H9 (cell line): ENCODE data around the gene EPN3. TPM values are rescaled to one million over a fixed set of nuclear protein-coding genes. Genes with fewer than 3 reads are reported as not detected.

Source experiments
- DNase-seq: peaks from one replicate; pipeline ENCODE4 v3.0.0-alpha.2; 2017
- H2AFZ ChIP-seq: one replicate; pipeline ENCODE4 v1.6.1; 2013; ENCODE audit warnings: mild to moderate bottlenecking, low read length, control low read depth, moderate library complexity
- H2AK5ac ChIP-seq: 2 replicates; pipeline ENCODE4 v1.6.1; 2013; ENCODE audit warnings: low read length, control low read depth, mixed read lengths; ENCODE audit not compliant: insufficient read length
- H2BK120ac ChIP-seq: one replicate; pipeline ENCODE4 v1.6.1; 2013; ENCODE audit warnings: low read depth, mild to moderate bottlenecking, low read length, control low read depth, inconsistent platforms; ENCODE audit not compliant: poor library complexity, severe bottlenecking
- H2BK12ac ChIP-seq: 2 replicates; pipeline ENCODE4 v1.6.1; 2013; ENCODE audit warnings: low read length, control low read depth, mixed read lengths, low read depth; ENCODE audit not compliant: insufficient read length
- H2BK15ac ChIP-seq: 2 replicates; pipeline ENCODE4 v1.6.1; 2013; ENCODE audit warnings: low read depth, low read length, control low read depth
- H2BK20ac ChIP-seq: one replicate; pipeline ENCODE4 v1.6.1; 2013; ENCODE audit warnings: low read depth, mild to moderate bottlenecking, low read length, control low read depth, inconsistent platforms; ENCODE audit not compliant: poor library complexity, severe bottlenecking
- H2BK5ac ChIP-seq: 2 replicates; pipeline ENCODE4 v1.6.1; 2013; ENCODE audit warnings: low read length, control low read depth, mixed read lengths; ENCODE audit not compliant: insufficient read length
- H3K14ac ChIP-seq: 2 replicates; pipeline ENCODE4 v1.6.1; 2013; ENCODE audit warnings: low read length, control low read depth; ENCODE audit not compliant: insufficient read depth
- H3K18ac ChIP-seq: 2 replicates; pipeline ENCODE4 v1.6.1; 2013; ENCODE audit warnings: low read depth, mild to moderate bottlenecking, mixed read lengths, low read length, control low read depth; ENCODE audit not compliant: insufficient read length
- H3K23ac ChIP-seq: 2 replicates; pipeline ENCODE4 v1.6.1; 2013; ENCODE audit warnings: low read length, control low read depth, mixed read lengths, low read depth; ENCODE audit not compliant: insufficient read length
- H3K23me2 ChIP-seq: 2 replicates; pipeline ENCODE4 v1.6.1; 2013; ENCODE audit warnings: low read depth, mild to moderate bottlenecking, mixed read lengths, low read length, control low read depth; ENCODE audit not compliant: insufficient read length, poor library complexity, severe bottlenecking
- H3K27ac ChIP-seq: 2 replicates; pipeline ENCODE4 v1.5.1; 2013; ENCODE audit warnings: low read length, control low read depth, mixed read lengths, low read depth; ENCODE audit not compliant: insufficient read length
- H3K27me3 ChIP-seq: 2 replicates; pipeline ENCODE4 v1.6.1; 2013; ENCODE audit warnings: low read length, control low read depth, inconsistent platforms; ENCODE audit not compliant: insufficient read depth
- H3K4ac ChIP-seq: 2 replicates; pipeline ENCODE4 v1.6.1; 2013; ENCODE audit warnings: low read depth, mild to moderate bottlenecking, control low read depth, inconsistent platforms, low read length, moderate library complexity
- H3K4me1 ChIP-seq: 2 replicates; pipeline ENCODE4 v1.6.1; 2013; ENCODE audit warnings: low read length, control low read depth, inconsistent platforms; ENCODE audit not compliant: insufficient read depth
- H3K4me2 ChIP-seq: 2 replicates; pipeline ENCODE4 v1.6.1; 2013; ENCODE audit warnings: low read length, control low read depth, mixed read lengths; ENCODE audit not compliant: insufficient read length, insufficient read depth
- H3K56ac ChIP-seq: 2 replicates; pipeline ENCODE4 v1.6.1; 2013; ENCODE audit warnings: low read depth, mild to moderate bottlenecking, mixed read lengths, low read length, control low read depth; ENCODE audit not compliant: insufficient read length
- H3K79me1 ChIP-seq: 2 replicates; pipeline ENCODE4 v1.6.1; 2013; ENCODE audit warnings: low read depth, mild to moderate bottlenecking, moderate library complexity, low read length, control low read depth, inconsistent platforms; ENCODE audit not compliant: insufficient read depth, poor library complexity, severe bottlenecking
- H3K79me2 ChIP-seq: 2 replicates; pipeline ENCODE4 v1.6.1; 2013; ENCODE audit warnings: low read length, control low read depth, inconsistent platforms; ENCODE audit not compliant: insufficient read depth
- H3K9ac ChIP-seq: 2 replicates; pipeline ENCODE4 v1.6.1; 2013; ENCODE audit warnings: low read length, control low read depth, mixed read lengths; ENCODE audit not compliant: insufficient read length; ENCODE audit errors: extremely low read depth
- H3K9me3 ChIP-seq: one replicate; pipeline ENCODE4 v1.6.1; 2013; ENCODE audit warnings: low read depth, low read length, inconsistent platforms; ENCODE audit not compliant: control insufficient read depth
- H3T11ph ChIP-seq: one replicate; pipeline ENCODE4 v1.6.1; 2013; ENCODE audit warnings: mild to moderate bottlenecking, low read length, control low read depth, inconsistent platforms
- H4K20me1 ChIP-seq: one replicate; pipeline ENCODE4 v1.6.1; 2013; ENCODE audit not compliant: control insufficient read depth, insufficient read length, insufficient read depth
- H4K5ac ChIP-seq: 2 replicates; pipeline ENCODE4 v1.6.1; 2013; ENCODE audit warnings: low read depth, mild to moderate bottlenecking, mixed read lengths, low read length, control low read depth; ENCODE audit not compliant: insufficient read length
- H4K8ac ChIP-seq: replicated peaks from 2 replicates; pipeline ENCODE4 v1.6.1; 2013; ENCODE audit warnings: low read length, control low read depth, mixed read lengths, low read depth; ENCODE audit not compliant: insufficient read length
- H4K91ac ChIP-seq: 2 replicates; pipeline ENCODE4 v1.6.1; 2013; ENCODE audit warnings: low read depth, mild to moderate bottlenecking, moderate library complexity, mixed read lengths, low read length, control low read depth; ENCODE audit not compliant: insufficient read length
- H3K27ac Mint-ChIP-seq, 3 experiments: 2 replicates in 2 of 3; 3 replicates in 1 of 3; pipeline ENCODE4 v1.8.0; 2020 to 2021; ENCODE audit warnings: mixed read lengths in 3 of 3, mild to moderate bottlenecking in 1 of 3, moderate library complexity in 1 of 3
- H3K27me3 Mint-ChIP-seq: 2 replicates; pipeline ENCODE4 v1.8.0; 2021; ENCODE audit warnings: low read depth, mild to moderate bottlenecking, moderate library complexity, mixed read lengths
- H3K36me3 Mint-ChIP-seq, 3 experiments: 2 replicates in 2 of 3; 3 replicates in 1 of 3; pipeline ENCODE4 v1.8.0; 2020 to 2021; ENCODE audit warnings: low read depth in 3 of 3, mixed read lengths in 3 of 3; ENCODE audit not compliant: insufficient read depth in 1 of 3
- H3K4me1 Mint-ChIP-seq, 2 experiments: 2 replicates each; pipeline ENCODE4 v1.8.0; 2020; ENCODE audit warnings: mixed read lengths in 2 of 2
- H3K4me3 Mint-ChIP-seq, 2 experiments: 2 replicates in 1 of 2; 3 replicates in 1 of 2; pipeline ENCODE4 v1.8.0; 2020 to 2021; ENCODE audit warnings: mild to moderate bottlenecking in 2 of 2, mixed read lengths in 2 of 2, moderate library complexity in 1 of 2
- H3K9me3 Mint-ChIP-seq, 2 experiments: 2 replicates in 1 of 2; 3 replicates in 1 of 2; pipeline ENCODE4 v1.8.0; 2020; ENCODE audit warnings: mild to moderate bottlenecking in 2 of 2, mixed read lengths in 2 of 2, moderate library complexity in 1 of 2
- CTCF ChIP-seq: fragments of 200-600 bp; sonication (generic); conservative IDR thresholded peaks from 3 replicates; pipeline ENCODE4 v1.8.0; 2021; ENCODE audit warnings: antibody characterized with exemption, mild to moderate bottlenecking
- WGBS: extraction: QIAGEN DNeasy Blood & Tissue Kit; methylation state at CpG from one replicate; pipeline ENCODE4 v1.1.7; 2013; ENCODE audit warnings: missing lambda C conversion rate, low lambda C conversion rate, mixed read lengths; ENCODE audit not compliant: insufficient read length; ENCODE audit errors: extremely low coverage; 5-methylcytosine and 5-hydroxymethylcytosine counted together
- total RNA-seq: library from RNA; stranded (reverse); gene quantifications from 2 replicates; pipeline ENCODE4 v1.2.1, GENCODE V29; 2021

Gene EPN3
- total RNA-seq, 1 experiment from 2014 or later: 1.9 TPM

DNA sequence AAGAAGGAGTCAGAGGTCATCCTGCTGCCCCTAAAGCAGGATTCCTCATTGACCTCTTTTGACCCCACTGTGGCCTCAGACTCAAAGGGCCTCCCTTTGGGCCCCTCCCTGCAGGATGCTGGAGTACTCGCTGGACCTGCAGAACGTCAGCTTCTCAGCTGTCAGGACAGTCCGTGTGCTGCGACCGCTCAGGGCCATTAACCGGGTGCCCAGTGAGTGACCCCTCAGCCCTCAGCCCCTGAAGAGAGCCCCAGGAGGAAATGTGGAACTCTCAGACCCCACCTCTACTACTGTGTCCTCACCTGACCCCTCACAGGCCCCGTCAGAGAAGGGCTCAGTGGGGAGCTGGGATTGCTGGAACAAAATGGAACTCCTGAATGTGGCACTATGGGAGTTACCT, 37.1 kb downstream of the EPN3 start:
- H3K23ac ChIP-seq: no peak overlapping the region
- H3K18ac ChIP-seq: no peak overlapping the region
- H2BK15ac ChIP-seq: no peak overlapping the region
- no peak overlapping the region for H4K8ac ChIP-seq
- no peak overlapping the region for H2AK5ac ChIP-seq
- H3K14ac ChIP-seq: no peak overlapping the region
- Mint-ChIP-seq H3K27me3 (peaks cover 48% of the 10 kb centered on the region), H3K4me1 (peaks cover 27 to 50% of the 10 kb centered on the region in 2 experiments), H3K9me3 (no peaks in the 10 kb centered on the region), H3K4me3 (no peak overlapping the region), H3K27ac (no peak overlapping the region), H3K36me3 (peaks cover 0 to 5% (median 2%) of the 10 kb centered on the region in 3 experiments; a peak in 2 of 7 replicates)
- no peak overlapping the region for H2AFZ ChIP-seq
- no peak overlapping the region for H3K4ac ChIP-seq
- H3K27me3 ChIP-seq: peaks cover 13% of the 10 kb centered on the region; the same call in 1 of the 2 replicates
- H3K56ac ChIP-seq: no peak overlapping the region
- no peaks in the 10 kb centered on the region for H3K79me1 ChIP-seq
- H3K9me3 ChIP-seq: no peaks in the 10 kb centered on the region
- 0 out of 2 replicates have a peak, but pooled peaks cover 2% of the 10 kb centered on the region for H3K4me1 ChIP-seq
- no peak overlapping the region for H2BK12ac ChIP-seq
- no peak overlapping the region for H3T11ph ChIP-seq
- no peak overlapping the region for H4K91ac ChIP-seq
- DNase-seq: no peak
- no peaks in the 10 kb centered on the region for H3K79me2 ChIP-seq
- H2BK5ac ChIP-seq: no peak overlapping the region
- WGBS: no CpG with 5 or more reads among the region's 7 CpGs
- no peak overlapping the region for H3K9ac ChIP-seq
- H4K5ac ChIP-seq: no peak overlapping the region
- no peaks in the 10 kb centered on the region for H4K20me1 ChIP-seq
- H2BK120ac ChIP-seq: no peak overlapping the region
- H2BK20ac ChIP-seq: no peak overlapping the region
- H3K4me2 ChIP-seq: no peak overlapping the region
- no peak overlapping the region for H3K27ac ChIP-seq
- H3K23me2 ChIP-seq: no peaks in the 10 kb centered on the region
- TF ChIP-seq CTCF: no peak
